ENCODE data around the gene GUCY2F. TPM values are rescaled to one million over a fixed set of nuclear protein-coding genes. Genes with fewer than 3 reads are reported as not detected.

The GUCY2F gene
- total and polyA plus RNA-seq, 3 donors from 2014 or later: 0.32 to 0.56 (median 0.55) TPM

DNA sequence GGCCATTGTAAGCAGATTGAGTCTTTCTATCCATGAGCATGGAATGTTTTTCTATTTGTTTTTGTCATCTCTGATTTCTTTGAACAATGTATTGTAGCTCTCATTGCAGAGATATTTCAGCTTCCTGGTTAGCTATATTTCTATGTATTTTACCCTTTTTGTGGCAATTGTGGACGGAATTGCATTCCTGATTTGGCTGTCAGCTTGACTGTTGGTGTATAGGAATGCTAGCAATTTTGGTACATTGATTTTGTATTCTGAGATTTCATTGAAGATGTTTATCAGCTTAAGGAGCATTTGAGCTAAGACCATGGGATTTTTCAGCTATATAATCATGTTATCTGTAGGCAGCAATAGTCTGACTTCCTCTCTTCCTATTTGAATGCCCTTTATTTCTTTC lies 154.6 kb downstream of the GUCY2F start:
- no peaks in the 10 kb centered on the region for H3K9me3 ChIP-seq
- 25 to 50% methylated on average over 1 of the region's 1 CpG for WGBS, 2 donors
- no peak for DNase-seq
- H3K27ac ChIP-seq: no peak overlapping the region
- no peaks in the 10 kb centered on the region for H3K27me3 ChIP-seq
- no peaks in the 10 kb centered on the region for H3K4me1 ChIP-seq
- no peak overlapping the region for H3K4me3 ChIP-seq
- no peaks in the 10 kb centered on the region for H3K36me3 ChIP-seq (ENCODE audit: low read depth, missing control alignments)
- TF ChIP-seq CTCF (IDR thresholded peaks at IDR 0.05) (no peak), POLR2A (IDR thresholded peaks at IDR 0.05) (no peak)
- intact Hi-C loops (cut with DNase I; ENCODE audit: low total_unique reads): no loop called here

Other genes starting within 250 kb of the GUCY2F start
- 10 to 100 TPM; 55.6 to 66.8 TPM for gene NXT2, start 54.8 kb upstream of the GUCY2F start, total RNA-seq
- 41.4 TPM for gene NXT2, start 54.8 kb upstream of the GUCY2F start, polyA plus RNA-seq (ENCODE audit: insufficient read depth, low read depth, low replicate concordance)
- under 1 TPM; 0.79 to 0.81 TPM for gene KCNE5, start 143.1 kb upstream of the GUCY2F start, total RNA-seq
- gene KCNE5, start 143.1 kb upstream of the GUCY2F start, polyA plus RNA-seq (ENCODE audit: insufficient read depth, low read depth, low replicate concordance): 0.57 TPM